SK-N-SH treated with all-trans-retinoic acid at 6 μM for 48 hours (cell line): ENCODE results near the gene ARF1.

Experiments used
- ATAC-seq: fragments of 200-7000 bp; cut with Tn5 transposase; 3 replicates; pipeline ENCODE4 v1.9.1; 2020; ENCODE audit warnings: mild to moderate bottlenecking, moderate library complexity
- ARNTL ChIP-seq: fragments of 450-650 bp; formaldehyde crosslinking; IDR thresholded peaks from 2 replicates; pipeline ENCODE4 v1.5.0; 2020; ENCODE audit warnings: low read depth, mild to moderate bottlenecking, moderate library complexity, borderline replicate concordance
- BACH2 ChIP-seq: fragments of 250-450 bp; sonication (Bioruptor Pico); IDR thresholded peaks from 2 replicates; pipeline ENCODE4 v1.9.0; 2021; ENCODE audit warnings: mild to moderate bottlenecking, borderline replicate concordance
- CSDC2 ChIP-seq: fragments of 250-450 bp; sonication (Bioruptor Pico); IDR thresholded peaks from 2 replicates; pipeline ENCODE4 v1.5.0; 2020; ENCODE audit warnings: mild to moderate bottlenecking, moderate library complexity
- ESRRG ChIP-seq: fragments of 250-450 bp; sonication (Bioruptor Pico); IDR thresholded peaks from 2 replicates; pipeline ENCODE4 v1.6.1; 2021; ENCODE audit warnings: mild to moderate bottlenecking
- ISL1 ChIP-seq: fragments of 250-450 bp; sonication (Bioruptor Pico); IDR thresholded peaks from 2 replicates; pipeline ENCODE4 v2.1.2; 2022; ENCODE audit warnings: mild to moderate bottlenecking, moderate library complexity
- OSR1 ChIP-seq: fragments of 250-450 bp; sonication (Bioruptor Pico); IDR thresholded peaks from 2 replicates; pipeline ENCODE4 v1.8.0; 2022; ENCODE audit warnings: moderate library complexity, mild to moderate bottlenecking, inconsistent platforms
- PPARA ChIP-seq: fragments of 250-450 bp; sonication (Bioruptor Pico); IDR thresholded peaks from 2 replicates; pipeline ENCODE4 v1.5.0; 2020; ENCODE audit warnings: mild to moderate bottlenecking, borderline replicate concordance
- RARB ChIP-seq: fragments of 250-450 bp; sonication (Bioruptor Pico); IDR thresholded peaks from 2 replicates; pipeline ENCODE4 v1.8.0; 2021; ENCODE audit warnings: mild to moderate bottlenecking, moderate library complexity
- SNAI2 ChIP-seq: fragments of 250-450 bp; sonication (Bioruptor Pico); IDR thresholded peaks from 2 replicates; pipeline ENCODE4 v1.5.0; 2020; ENCODE audit warnings: mild to moderate bottlenecking, moderate library complexity
- TCF4 ChIP-seq: fragments of 250-450 bp; sonication (Bioruptor Pico); IDR thresholded peaks from 2 replicates; pipeline ENCODE4 v1.8.0; 2021; ENCODE audit warnings: mild to moderate bottlenecking, moderate library complexity, borderline replicate concordance
- ZC3H10 ChIP-seq: fragments of 250-450 bp; sonication (Bioruptor Pico); IDR thresholded peaks from 2 replicates; pipeline ENCODE4 v1.5.1; 2021; ENCODE audit warnings: mild to moderate bottlenecking, moderate library complexity
- ZFP3 ChIP-seq: fragments of 250-450 bp; sonication (Bioruptor Pico); IDR thresholded peaks from 2 replicates; pipeline ENCODE4 v1.5.0; 2020; ENCODE audit warnings: mild to moderate bottlenecking, moderate library complexity
- ZFP30 ChIP-seq: fragments of 450-650 bp; formaldehyde crosslinking; IDR thresholded peaks from 2 replicates; pipeline ENCODE4 v1.5.0; 2022; ENCODE audit warnings: mild to moderate bottlenecking, moderate library complexity
- ZNF70 ChIP-seq: fragments of 450-650 bp; formaldehyde crosslinking; IDR thresholded peaks from 2 replicates; pipeline ENCODE4 v1.5.0; 2020; ENCODE audit warnings: mild to moderate bottlenecking, moderate library complexity
- ZNF8 ChIP-seq: fragments of 450-650 bp; formaldehyde crosslinking; IDR thresholded peaks from 2 replicates; pipeline ENCODE4 v1.5.0; 2020; ENCODE audit warnings: mild to moderate bottlenecking, moderate library complexity
- TF ChIP-seq, protein P1 (sequence below): fragments of 250-450 bp; sonication (Bioruptor Pico); IDR thresholded peaks from 2 replicates; pipeline ENCODE4 v1.5.1; 2021; ENCODE audit warnings: mild to moderate bottlenecking, moderate library complexity
- TF ChIP-seq, protein P2 (sequence below): fragments of 250-450 bp; sonication (Bioruptor Pico); IDR thresholded peaks from 2 replicates; pipeline ENCODE4 v1.5.0; 2020; ENCODE audit warnings: mild to moderate bottlenecking, moderate library complexity
- TF ChIP-seq, protein P3 (sequence below): fragments of 250-450 bp; sonication (Bioruptor Pico); IDR thresholded peaks from 2 replicates; pipeline ENCODE4 v1.8.0; 2020; ENCODE audit warnings: mild to moderate bottlenecking, moderate library complexity, borderline replicate concordance
- TF ChIP-seq, protein P4 (sequence below): fragments of 250-450 bp; sonication (Bioruptor Pico); IDR thresholded peaks from 2 replicates; pipeline ENCODE4 v1.5.1; 2020; ENCODE audit warnings: low read depth, mild to moderate bottlenecking, moderate library complexity

Gene ARF1

DNA sequence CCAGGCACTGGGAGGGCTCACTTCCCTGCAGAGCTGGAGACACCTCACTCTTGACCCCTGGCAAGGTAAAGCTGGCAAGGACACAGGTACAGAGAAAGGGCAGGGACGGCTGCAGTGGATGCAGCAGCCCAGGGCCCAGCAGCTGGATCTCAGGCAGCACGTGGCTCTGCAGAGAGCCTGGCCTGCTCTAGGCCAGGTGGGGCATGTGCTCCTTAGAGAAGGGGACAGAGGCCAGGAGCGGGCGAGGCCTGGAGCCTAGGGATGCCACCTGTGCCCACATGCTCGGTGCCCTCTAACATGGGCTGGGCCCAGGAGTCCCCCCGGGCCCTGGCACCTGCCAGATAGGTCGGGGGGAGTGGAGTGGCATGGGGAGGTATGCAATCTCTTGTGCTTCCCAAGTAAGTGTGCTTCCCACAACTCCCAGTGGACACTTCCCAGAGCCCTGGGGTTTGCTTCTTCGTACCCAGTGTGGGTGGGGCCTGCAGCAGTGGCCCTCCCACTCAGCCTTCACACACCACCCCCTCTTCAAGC is 45.7 kb upstream of the ARF1 start:
- ATAC-seq = no peak; the same call in 2 of the 3 replicates
- no peak for TF ChIP-seq ZFP3 (CRISPR knock-in tag)
- TF ChIP-seq BACH2 (CRISPR knock-in tag) = no peak
- no peak for TF ChIP-seq CSDC2 (CRISPR knock-in tag)
- TF ChIP-seq SNAI2 (CRISPR knock-in tag) = no peak
- TF ChIP-seq, protein P1, sequence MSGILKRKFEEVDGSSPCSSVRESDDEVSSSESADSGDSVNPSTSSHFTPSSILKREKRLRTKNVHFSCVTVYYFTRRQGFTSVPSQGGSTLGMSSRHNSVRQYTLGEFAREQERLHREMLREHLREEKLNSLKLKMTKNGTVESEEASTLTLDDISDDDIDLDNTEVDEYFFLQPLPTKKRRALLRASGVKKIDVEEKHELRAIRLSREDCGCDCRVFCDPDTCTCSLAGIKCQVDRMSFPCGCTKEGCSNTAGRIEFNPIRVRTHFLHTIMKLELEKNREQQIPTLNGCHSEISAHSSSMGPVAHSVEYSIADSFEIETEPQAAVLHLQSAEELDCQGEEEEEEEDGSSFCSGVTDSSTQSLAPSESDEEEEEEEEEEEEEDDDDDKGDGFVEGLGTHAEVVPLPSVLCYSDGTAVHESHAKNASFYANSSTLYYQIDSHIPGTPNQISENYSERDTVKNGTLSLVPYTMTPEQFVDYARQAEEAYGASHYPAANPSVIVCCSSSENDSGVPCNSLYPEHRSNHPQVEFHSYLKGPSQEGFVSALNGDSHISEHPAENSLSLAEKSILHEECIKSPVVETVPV = no peak
- no peak for TF ChIP-seq ZNF70 (CRISPR knock-in tag)
- TF ChIP-seq ARNTL (CRISPR knock-in tag) = no peak
- TF ChIP-seq, protein P2, sequence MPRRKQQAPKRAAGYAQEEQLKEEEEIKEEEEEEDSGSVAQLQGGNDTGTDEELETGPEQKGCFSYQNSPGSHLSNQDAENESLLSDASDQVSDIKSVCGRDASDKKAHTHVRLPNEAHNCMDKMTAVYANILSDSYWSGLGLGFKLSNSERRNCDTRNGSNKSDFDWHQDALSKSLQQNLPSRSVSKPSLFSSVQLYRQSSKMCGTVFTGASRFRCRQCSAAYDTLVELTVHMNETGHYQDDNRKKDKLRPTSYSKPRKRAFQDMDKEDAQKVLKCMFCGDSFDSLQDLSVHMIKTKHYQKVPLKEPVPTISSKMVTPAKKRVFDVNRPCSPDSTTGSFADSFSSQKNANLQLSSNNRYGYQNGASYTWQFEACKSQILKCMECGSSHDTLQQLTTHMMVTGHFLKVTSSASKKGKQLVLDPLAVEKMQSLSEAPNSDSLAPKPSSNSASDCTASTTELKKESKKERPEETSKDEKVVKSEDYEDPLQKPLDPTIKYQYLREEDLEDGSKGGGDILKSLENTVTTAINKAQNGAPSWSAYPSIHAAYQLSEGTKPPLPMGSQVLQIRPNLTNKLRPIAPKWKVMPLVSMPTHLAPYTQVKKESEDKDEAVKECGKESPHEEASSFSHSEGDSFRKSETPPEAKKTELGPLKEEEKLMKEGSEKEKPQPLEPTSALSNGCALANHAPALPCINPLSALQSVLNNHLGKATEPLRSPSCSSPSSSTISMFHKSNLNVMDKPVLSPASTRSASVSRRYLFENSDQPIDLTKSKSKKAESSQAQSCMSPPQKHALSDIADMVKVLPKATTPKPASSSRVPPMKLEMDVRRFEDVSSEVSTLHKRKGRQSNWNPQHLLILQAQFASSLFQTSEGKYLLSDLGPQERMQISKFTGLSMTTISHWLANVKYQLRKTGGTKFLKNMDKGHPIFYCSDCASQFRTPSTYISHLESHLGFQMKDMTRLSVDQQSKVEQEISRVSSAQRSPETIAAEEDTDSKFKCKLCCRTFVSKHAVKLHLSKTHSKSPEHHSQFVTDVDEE (CRISPR knock-in tag) = no peak
- no peak for TF ChIP-seq PPARA
- no peak for TF ChIP-seq ISL1 (CRISPR knock-in tag)
- TF ChIP-seq RARB (CRISPR knock-in tag) = no peak
- no peak for TF ChIP-seq OSR1 (CRISPR knock-in tag)

DNA sequence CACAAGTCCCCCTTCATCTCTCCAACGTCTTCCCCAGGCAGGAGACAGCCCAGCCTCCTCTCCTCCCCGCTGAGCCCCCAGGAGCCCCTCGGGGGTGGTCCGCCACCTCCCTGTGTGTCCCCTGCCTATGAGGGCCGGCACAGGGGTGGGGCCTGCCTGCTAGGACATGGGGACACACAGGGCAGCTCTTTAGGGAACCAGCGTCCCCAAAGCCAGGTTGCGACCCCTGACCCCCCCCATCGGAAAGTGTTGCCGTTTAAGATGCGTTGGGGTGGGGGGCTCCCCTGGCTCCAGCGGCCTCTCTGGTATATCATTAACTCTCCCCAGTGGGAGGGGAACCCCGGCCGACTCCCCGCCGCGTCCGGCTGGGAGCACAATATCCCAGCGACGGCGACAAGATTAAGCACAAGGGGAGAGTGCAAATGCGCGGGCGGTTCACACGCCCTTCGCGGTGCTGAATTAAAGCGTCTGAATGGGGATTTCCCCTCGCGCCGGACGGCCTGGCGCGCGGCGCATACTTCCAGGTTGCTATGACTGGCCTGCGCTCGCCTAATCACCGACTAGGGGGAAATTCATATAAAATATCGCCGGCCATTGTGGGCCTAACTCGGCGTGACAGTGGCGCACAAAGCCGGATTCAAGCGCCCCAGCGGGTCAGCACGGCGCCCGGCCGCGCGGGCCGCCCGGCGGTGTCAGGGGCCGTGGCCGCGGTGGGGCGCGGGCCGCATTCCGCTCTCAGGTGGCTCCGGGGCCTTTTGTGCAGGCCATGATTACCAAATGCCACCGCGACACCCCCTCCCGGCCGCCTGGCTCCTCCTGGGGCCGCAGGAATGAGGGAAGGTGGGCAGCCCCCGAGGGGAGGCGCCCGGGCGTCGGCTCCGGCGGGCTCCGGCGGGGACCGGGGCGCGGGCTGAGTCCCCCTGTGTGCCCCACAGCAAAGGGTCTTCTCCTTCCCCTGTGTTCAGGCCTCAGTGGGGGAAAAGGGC is 44.8 kb upstream of the ARF1 start:
- ATAC-seq = no peak; the same call in 2 of the 3 replicates
- TF ChIP-seq OSR1 (CRISPR knock-in tag) (no peak), ESRRG (no peak), ZNF8 (no peak), ZFP30 (no peak), ARNTL (CRISPR knock-in tag) (no peak), RARB (CRISPR knock-in tag) (no peak), ZFP3 (CRISPR knock-in tag) (no peak), ZNF70 (CRISPR knock-in tag) (no peak), TCF4 (CRISPR knock-in tag) (no peak), ZC3H10 (CRISPR knock-in tag) (no peak), BACH2 (CRISPR knock-in tag) (no peak)
- TF ChIP-seq, protein P3, sequence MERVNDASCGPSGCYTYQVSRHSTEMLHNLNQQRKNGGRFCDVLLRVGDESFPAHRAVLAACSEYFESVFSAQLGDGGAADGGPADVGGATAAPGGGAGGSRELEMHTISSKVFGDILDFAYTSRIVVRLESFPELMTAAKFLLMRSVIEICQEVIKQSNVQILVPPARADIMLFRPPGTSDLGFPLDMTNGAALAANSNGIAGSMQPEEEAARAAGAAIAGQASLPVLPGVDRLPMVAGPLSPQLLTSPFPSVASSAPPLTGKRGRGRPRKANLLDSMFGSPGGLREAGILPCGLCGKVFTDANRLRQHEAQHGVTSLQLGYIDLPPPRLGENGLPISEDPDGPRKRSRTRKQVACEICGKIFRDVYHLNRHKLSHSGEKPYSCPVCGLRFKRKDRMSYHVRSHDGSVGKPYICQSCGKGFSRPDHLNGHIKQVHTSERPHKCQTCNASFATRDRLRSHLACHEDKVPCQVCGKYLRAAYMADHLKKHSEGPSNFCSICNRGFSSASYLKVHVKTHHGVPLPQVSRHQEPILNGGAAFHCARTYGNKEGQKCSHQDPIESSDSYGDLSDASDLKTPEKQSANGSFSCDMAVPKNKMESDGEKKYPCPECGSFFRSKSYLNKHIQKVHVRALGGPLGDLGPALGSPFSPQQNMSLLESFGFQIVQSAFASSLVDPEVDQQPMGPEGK (CRISPR knock-in tag) = no peak
- TF ChIP-seq, protein P4, sequence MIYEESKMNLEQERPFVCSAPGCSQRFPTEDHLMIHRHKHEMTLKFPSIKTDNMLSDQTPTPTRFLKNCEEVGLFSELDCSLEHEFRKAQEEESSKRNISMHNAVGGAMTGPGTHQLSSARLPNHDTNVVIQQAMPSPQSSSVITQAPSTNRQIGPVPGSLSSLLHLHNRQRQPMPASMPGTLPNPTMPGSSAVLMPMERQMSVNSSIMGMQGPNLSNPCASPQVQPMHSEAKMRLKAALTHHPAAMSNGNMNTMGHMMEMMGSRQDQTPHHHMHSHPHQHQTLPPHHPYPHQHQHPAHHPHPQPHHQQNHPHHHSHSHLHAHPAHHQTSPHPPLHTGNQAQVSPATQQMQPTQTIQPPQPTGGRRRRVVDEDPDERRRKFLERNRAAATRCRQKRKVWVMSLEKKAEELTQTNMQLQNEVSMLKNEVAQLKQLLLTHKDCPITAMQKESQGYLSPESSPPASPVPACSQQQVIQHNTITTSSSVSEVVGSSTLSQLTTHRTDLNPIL = no peak
- TF ChIP-seq, protein P1 = no peak

DNA sequence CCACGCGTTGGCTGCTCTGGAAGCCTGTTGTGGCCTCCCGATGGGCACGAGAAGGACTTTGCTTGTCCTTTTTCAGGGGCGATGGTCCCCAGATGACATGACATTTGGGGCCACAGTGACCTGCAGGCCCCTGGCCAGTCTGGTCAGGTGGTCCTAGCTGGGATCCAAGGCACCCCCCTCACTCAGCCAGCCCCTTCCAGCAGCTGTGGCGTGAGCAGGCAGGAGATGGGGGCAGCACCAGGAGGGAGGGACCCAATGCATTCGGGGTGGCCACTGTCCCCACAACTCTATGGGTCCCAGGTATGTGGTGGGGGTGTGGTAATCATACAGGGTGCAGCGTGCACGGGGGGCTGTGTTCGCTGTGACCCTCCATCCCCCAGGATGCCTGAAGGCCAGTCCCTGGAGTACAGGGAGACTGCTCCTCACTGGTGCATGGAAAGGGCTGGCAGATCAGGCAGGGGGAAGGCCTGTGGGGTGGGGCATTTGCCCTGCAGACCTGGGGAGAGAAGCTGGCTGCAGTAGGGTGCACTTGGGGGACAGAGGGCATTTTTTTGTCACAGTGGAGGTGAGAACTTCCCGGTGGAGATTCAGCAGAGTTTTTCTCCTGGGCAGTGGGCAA is 44.0 kb upstream of the ARF1 start:
- ATAC-seq = no peak
- TF ChIP-seq, protein P3 (CRISPR knock-in tag) = no peak
- TF ChIP-seq ZFP3 (CRISPR knock-in tag) (no peak), ZC3H10 (CRISPR knock-in tag) (no peak), CSDC2 (CRISPR knock-in tag) (no peak), ESRRG (no peak)
- TF ChIP-seq, protein P2 (CRISPR knock-in tag) = no peak
